HG02763 (cell line): ENCODE data around the gene OR2F1.

Experiments
- ATAC-seq: cut with Tn5 transposase; IDR thresholded peaks from one replicate; pipeline ENCODE4 v1.9.1; 2021; ENCODE audit warnings: mild to moderate bottlenecking, moderate library complexity; ENCODE audit not compliant: unreplicated experiment

The OR2F1 gene, protein sequence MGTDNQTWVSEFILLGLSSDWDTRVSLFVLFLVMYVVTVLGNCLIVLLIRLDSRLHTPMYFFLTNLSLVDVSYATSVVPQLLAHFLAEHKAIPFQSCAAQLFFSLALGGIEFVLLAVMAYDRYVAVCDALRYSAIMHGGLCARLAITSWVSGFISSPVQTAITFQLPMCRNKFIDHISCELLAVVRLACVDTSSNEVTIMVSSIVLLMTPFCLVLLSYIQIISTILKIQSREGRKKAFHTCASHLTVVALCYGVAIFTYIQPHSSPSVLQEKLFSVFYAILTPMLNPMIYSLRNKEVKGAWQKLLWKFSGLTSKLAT

DNA sequence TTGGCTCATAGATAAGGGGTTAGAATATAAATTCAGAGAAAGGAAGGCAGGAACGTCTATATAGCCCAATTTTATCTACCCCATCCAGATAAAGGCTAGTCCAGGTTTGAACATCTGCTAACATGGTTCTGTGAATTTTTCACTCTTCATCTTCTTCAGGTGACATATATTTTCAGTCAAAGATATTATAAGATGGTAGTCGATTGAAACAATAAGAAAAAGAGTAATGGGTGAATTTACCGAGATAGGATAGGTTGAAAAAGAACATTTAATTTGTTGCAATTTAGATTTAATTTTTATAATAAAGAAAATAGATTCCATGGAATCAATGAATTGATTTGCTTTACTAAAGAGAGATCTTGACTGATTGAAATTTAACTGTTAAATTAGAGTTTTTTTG lies at the start of gene OR2F1:
OR2F1 (plus strand) TSS at position 301 of the 400 bp plus-strand sequence. CDS start 5,127 bp downstream, outside the sequence.
- no peak for ATAC-seq

DNA sequence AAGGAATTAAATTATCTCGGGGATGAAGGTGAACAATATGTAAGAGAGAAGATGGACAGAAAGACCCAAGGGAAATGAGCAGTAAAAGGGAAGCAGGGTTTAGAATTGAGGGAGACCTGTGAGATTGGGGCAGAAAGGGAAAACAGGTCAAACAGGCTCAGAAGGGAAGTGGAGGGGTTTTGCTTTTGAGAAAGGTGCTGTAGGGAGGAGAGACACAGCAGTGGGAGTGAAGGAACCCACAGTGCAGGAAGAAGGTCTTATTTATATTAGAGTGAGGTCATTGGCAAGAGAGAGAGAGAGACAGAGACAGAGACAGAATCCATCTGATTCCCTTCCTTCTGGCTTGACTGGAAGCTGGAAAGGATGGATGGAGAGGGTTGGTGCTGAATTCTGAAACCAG lies 49.1 kb upstream of the OR2F1 start:
- no peak for ATAC-seq

DNA sequence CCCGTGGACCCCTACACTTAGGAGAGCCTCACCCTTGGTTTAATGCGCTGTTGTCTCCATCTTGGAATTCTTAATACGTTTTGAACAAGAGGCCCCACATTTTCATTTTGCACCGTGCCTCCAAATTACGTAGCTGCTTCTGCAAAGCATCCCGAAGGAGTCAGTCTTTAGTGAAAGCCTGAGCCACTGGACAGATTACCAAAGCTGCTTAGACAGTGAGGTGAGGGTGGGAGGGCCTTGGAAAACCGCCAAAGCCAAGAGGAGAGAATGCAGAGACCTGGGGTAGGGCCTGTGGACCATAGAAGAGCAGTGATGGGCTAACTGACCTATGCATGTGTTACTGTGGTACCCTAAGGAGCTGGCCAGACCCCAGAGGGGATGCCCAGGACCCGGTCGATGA lies 48.5 kb upstream of the OR2F1 start:
- ATAC-seq = no peak

DNA sequence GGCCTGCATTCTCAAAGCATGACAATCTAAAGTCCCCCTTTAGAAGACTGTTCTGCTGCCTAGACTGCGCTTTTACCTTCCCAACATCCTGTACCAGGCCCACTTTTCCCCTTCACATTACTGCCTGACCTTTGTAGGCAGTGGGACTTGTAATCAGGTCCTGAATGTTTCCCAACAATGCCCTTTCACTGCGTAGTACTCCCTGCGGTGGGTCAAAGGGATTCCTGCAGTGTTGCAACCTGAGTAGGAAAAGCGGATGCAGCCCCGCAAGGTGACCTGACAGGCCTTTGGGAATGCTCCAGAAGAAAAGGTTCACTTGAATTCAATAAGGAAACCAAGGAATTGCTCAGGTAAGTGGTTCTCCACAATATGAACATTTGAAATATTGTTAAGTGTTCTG lies 47.7 kb upstream of the OR2F1 start:
- ATAC-seq = no peak

DNA sequence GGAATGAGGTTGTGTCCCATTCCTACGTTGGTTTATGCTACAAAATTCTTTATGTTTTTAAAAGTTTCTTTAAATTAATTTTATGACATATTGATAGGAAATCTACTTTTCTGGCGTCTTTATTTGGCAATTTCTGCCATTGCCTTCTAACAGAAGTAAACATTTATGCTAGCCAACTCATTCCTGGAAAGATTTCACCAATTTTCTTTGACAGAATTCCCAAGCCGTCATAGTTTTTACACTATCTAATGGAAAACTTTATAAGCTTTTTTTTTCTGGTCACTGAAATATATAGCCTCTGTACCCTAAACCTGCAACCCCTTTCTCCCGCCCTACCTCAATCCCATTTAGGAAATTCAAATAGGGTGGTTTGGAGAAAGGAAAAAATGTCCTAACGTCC lies 46.5 kb upstream of the OR2F1 start:
- no peak for ATAC-seq

DNA sequence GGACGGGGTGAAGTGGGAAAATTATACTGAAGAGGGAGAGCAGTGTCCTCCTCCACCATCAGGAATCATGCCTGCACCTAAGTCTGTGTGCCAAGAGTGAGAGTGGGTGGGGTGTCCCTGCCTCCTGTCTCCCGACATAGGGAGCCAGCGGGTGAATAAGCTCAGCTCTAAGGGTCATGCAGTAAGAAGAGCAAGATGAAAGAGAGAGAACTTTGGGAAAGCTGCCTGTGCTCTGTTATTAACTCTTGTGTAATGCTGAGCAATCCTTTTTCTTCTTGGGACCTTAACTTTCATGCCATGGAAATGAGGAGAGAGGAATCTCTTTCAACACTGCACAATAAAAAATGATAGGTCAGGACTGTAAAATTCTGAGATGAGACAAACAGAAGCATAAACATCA lies 44.8 kb upstream of the OR2F1 start:
- ATAC-seq = no peak

DNA sequence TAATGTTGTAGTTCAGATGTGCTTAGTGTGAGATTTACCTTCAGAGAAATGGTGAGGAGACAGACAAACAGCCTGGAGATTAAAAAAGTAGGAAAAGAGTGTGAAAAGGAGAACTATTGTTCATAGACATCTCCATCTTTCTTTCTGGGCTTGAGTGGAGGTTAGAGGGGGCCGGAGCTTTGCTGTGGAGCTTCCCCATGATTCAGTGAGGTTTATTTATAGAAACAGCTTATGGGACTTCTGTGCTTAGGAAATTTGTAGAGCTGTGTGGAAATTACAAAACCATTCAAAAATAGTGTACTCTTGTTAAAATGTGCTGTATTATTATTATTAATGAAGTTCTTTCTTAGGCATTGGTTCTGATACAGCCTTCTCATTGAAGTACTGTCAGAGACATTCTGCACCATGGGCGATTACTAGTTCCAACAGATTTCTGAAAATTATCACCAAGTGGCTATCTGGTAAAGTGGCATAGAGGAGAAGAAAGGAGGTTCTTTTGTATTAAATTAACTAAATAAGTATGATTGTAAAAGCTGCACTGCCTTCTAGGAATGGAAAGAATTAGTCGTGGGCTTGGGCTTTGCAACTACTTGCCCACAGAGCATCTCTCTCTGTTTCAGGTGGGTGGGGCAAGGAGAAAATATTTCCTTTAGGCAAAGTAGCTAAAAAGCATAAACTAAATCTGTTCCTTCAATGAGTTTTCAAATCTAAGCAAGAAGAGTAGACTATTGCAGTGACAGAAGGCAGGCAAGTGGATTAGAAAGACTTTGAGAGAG lies 44.0 kb upstream of the OR2F1 start:
- no peak for ATAC-seq

DNA sequence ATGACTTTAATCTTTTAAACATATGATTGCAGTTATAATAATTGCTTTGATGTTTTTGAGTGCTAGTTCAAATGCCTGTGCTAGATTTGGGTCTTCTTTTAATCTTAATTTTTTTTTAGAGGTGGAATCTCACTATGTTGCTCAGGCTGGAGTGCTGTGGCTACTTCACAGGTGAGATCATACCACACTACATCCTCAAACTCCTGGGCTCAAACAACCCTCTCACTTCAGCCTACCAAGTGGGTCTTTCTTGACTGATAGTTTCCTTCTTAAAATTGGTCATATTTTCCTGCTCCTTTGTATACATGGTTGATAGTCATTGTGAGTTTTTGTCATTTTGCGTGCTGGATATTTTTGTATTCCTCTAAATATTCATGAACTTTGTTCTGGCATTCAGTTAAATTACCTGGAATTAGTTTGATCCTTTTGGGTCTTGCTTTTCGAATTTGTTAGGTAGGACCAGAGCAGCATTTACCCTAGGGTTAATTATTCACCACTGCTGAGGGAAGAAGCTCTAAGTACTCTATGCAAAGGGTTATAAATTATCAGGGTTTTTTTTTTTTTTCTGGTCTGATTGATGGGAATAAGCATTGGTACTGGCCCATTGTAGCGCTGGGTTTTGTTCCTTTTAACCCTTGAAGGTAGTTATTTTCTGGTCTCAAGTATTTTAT lies 40.6 kb upstream of the OR2F1 start:
- no peak for ATAC-seq

DNA sequence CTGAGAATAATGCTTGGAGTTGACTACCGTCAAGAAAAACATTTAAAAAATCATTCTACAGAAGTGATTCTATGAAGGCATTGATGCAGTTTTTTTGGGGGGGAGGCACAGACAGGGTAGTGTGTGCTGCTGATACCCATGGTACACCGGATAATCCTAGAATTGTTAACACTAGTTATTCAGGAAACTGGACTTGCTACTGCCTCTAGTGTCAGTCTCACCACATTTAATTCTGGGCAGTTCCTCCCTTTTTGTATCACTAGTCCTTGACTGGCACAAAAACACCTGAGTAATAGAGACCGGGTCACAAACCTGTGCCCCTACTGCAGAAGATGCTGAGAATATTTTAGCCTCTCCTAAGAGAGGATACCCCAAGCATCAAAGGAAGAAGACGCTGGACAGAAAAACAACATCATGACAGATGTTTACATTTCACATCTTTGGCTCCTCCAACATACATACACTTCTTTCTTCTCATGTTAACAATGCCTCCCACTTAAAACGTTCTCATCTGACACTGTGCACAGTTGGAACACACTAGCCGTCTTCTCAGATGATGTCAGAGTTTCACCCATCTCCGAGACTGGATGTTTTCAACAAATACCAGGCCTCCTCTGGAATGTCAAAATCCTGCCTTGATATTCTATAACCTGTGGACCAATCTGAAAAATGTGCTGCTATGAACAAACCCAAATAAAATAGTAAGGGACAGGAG lies 39.5 kb upstream of the OR2F1 start:
- no peak for ATAC-seq

DNA sequence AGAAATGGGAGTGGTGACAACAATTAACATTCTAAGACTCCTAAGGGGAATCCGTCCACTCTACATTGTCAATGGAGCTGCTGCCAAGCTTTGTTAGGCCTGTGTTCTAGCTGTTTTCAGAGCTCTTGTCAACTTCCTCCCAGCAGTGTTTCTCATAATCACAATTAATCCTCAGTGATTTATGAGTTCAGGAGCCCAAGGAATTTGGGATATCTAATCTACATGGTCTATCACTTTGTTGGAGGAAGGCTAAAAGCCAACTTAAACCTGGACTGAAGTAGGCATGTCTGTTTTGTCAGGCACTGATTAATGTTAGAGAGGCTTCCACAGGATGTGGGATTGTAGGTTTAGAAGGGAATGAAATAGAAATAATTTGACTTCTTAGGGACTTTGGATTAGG lies 29.8 kb upstream of the OR2F1 start:
- ATAC-seq = no peak

DNA sequence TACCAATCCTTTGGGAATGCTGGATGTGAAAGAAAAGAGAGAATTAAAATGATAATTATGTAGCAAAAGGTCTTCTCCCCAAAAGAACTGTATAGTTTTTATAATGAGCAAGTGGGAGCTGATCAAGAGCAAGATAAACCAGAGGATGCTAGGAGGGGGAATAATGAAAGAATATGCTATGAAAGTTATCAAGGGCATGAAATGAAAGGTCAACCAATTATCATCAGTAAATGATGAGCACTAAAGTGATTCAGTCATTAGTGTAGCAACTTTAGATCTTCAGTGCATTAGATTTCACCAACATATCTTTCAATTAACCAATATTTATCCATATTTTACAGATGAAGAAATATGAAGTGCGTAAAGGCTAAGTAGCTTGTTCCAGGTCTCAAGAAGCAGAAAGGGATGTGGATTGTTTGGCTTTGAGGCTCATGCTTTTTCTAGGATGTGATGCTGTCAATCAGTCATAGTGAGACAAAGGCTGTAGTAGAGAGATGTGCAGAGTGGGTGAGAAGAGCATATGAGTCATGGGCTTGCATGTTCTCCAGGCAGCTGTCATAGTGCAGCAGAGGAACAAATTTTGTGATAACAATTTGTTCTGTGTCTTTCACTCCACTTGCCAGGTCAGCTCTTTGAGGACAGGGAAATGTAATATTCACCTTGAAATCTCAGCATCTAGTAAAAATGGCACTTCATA lies 25.3 kb upstream of the OR2F1 start:
- ATAC-seq = no peak

DNA sequence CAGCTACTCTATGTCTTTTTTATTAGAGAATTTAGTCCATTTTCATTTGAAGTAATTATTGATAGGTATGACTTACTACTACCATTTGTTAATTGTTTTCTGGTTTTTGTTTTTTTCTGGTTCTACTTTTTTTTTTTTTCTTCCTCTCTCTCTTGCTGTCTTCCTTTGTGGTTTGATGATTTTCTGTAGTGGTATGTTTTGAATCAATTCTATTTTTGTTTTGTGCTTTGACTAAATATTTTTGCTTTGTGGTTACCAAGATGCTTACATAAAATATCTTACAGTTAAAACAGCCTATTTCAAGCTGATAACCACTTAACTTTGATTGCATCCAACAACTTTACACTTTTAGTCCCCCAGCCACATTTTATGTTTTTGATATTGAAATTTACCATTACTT lies 22.9 kb upstream of the OR2F1 start:
- ATAC-seq = no peak

DNA sequence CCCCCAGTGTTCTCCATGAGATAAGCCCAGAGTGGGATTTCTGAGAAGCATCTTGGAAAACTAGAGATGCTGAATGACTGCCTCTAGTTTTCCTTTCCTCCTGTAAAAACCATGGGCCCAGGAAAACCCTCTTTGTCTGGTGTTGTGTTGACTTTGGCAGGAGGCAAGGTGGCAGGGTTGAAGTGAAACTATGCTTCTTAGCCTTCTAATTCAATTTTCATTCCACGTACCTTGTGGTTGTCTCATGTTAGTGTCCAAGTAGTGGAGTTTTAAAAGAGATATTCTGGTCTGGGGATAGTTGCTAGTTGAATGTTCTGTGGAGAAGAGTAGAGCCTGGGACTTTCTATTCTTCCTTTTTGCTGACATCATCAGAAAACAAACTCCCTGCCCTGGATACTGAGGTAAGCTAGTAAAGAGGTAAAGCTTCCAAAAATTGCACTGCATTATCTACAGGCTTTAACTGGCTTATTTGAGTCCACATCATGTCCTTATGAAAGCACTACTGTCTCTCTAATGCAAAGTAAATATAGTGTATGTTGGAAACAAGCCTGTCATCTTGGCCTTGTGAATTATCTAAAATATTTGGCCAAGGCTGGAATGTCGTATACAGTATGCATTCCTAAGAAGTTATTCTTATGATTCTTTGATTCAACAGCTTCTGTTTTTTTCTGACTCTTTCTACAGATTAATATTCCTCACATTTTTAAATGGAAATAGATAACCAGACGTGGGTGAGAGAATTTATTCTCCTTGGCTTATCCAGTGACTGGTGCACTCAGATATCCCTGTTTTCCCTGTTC lies 19.9 kb upstream of the OR2F1 start, which contains the start of gene OR2F2:
OR2F2 (plus strand) TSS at position 708 of the 800 bp plus-strand sequence; CDS start at position 708, 0 bp downstream.
- ATAC-seq = no peak

DNA sequence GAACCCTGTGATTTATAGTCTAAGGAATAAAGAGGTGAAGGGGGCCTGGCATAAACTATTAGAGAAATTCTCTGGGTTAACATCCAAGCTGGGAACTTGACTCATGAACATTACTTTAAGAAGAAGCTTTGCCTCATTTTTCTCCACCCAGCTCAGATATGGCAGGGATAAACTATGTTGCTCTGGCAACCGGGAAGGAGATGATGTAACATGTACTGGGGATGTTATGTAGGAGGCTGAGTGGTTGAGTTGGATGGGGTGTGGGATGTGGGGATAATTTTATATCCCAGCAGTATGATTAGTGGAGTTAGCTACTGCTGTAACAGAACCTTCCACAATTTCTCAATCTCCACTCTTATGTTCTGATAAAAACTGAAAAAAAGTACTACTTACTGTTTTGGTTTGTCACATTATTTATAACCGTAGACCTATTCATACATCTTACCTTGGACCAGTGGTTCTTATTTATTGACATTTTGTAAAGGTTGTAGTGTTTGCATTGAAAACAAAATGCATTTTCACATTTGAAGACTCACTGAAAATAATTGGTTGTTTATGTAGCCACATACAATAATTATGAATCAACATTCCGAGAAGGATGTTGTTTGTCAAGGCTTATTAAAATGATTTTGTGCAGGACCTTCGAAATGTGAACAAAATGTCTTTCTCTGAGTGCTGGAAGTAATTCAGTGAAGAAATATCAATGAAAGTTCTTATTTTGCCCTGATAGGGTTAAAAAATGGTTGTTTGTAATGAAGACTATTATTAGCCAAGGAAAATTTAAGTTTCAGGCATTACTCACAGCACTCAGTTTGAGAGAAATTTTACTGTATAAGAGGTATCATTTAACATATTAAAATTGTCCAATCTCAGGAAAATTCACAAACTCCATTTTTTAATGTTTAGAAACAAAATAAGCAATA lies 18.3 kb upstream of the OR2F1 start:
- ATAC-seq = no peak

DNA sequence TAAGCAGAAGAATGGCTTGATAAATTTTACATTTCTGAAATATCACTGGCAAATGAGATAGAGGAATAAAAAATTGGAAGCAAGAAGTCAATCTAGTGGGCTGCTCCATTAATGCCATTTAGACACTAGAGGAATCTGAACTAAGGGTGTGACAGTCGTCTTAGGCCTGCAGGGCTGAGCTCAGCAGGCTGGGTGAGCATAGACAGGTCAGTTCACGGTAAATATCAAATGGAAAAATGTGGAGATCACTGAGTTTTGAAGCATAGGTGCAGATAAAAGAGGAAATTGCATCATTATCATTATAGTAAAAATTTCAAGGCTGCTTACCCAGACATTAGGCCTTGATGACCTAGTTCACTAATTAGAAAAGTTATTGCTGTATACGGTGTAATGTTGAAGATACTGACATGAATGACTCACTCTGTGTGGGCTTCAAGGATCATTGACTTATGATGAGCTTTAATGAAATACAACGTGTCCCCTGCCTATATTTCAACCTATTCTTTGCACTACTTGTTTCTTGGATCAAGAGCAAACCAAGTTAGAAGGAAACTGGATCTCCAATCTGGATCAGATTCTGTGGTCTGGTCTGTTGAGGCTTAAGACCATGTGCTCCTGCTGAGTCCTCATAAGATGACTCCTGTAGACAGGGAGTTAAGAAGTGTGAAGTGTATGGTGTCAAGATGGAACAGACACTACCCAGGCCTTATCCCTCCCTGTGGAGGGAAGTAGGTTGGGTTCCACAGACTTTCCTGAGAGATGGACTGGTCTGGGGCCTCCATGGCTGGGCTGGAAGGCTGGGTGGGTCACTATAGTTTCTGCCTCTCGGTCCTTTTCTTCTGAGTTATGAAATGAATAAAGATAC lies 16.0 kb upstream of the OR2F1 start:
- no peak for ATAC-seq

DNA sequence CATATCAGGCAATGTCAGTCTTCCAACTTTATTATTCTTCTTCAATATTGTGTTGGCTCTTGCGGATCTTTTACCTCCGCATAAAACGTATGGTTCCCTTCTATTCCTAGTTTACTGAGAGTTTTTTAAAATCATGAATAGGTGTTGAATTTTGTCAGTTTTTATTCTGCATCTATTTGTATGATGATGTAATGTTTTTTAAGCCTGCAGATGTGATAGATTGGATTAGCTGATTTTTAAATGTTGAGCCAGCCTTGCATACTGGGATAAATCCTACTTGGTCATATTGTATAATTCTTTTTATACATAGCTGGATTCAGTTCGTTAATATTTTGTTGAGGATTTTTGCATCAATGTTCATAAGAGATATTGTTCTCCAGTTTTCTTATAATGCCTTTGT lies 9.2 kb upstream of the OR2F1 start:
- no peak for ATAC-seq

DNA sequence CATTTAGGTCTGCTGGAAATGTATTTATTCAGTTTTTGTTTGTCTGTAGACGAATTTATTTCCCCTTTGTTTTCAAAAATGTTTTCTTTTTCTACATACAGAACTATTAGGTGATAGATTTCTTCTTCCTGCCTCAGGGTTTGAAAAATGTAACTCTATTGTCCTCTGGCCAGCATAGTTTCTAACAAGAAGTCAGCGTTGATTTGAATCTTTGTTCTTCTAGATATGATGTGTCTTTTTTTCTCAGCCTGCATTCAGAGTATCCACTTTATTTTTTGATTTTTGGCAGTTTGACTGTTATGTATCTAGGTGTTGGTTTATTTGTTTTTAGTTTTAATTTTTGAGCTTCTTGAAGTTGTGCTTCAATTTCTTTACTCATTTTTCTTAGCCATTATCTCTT lies 7.5 kb upstream of the OR2F1 start:
- no peak for ATAC-seq

DNA sequence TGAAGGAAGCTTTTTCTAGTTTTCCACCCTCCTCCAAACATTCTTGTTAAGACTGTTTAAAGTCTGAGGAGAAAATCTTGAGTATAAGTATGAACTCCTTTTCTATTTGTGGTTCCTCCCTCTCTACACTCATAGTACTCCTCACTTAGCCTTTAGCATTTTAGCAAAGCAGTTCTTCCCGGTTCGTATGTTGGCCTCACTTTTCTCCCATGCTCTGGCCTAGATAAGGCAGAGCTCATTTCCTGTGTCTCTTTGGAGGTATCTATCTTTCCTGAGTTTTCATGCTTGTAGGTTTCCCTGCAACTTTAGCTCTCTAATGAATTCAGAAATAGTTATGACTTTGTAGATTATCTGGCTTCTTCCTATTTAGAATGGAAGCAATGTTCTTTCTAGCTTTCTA lies 5.9 kb upstream of the OR2F1 start:
- no peak for ATAC-seq
